Lung (tissue), 12 donors: ENCODE data around the gene LTBP3. TPM values are rescaled to one million over a fixed set of nuclear protein-coding genes. Genes with fewer than 3 reads are reported as not detected.

Experiments used
- ATAC-seq: fragments of 200-7000 bp; cut with Tn5 transposase; one replicate; pipeline ENCODE4 v1.9.1; 2020; ENCODE audit warnings: moderate number of reproducible peaks; ENCODE audit not compliant: insufficient read depth, low FRiP score
- DNase-seq, 3 donors: peaks; one replicate each; pipeline ENCODE4 v3.0.0-alpha.2; 2013 to 2017
- H3K27ac ChIP-seq, 2 donors: one replicate each; pipeline ENCODE4 v1.5.1; 2013; ENCODE audit warnings: mild to moderate bottlenecking in 2 of 2, moderate library complexity in 2 of 2, control low read depth in 1 of 2, inconsistent platforms in 1 of 2, low read depth in 1 of 2, low read length in 1 of 2
- H3K27me3 ChIP-seq, 3 donors: one replicate each; pipeline ENCODE4 v1.5.1; 2013; ENCODE audit warnings: low read length in 2 of 3; ENCODE audit not compliant: control insufficient read depth in 3 of 3, insufficient read depth in 3 of 3
- H3K36me3 ChIP-seq, 4 donors: one replicate each; pipeline ENCODE4 v1.5.1; 2013; ENCODE audit warnings: low read length in 4 of 4, mild to moderate bottlenecking in 1 of 4, moderate library complexity in 1 of 4; ENCODE audit not compliant: control insufficient read depth in 4 of 4, insufficient read depth in 4 of 4
- H3K4me1 ChIP-seq, 5 donors: one replicate each; pipeline ENCODE4 v1.5.1; 2013; ENCODE audit warnings: low read length in 5 of 5, mild to moderate bottlenecking in 2 of 5, moderate library complexity in 1 of 5; ENCODE audit not compliant: control insufficient read depth in 5 of 5, insufficient read depth in 5 of 5
- H3K4me3 ChIP-seq: one replicate; pipeline ENCODE4 v1.5.1; 2013; ENCODE audit warnings: mild to moderate bottlenecking, control low read depth, moderate library complexity
- H3K9ac ChIP-seq, 2 donors: one replicate each; pipeline ENCODE4 v1.5.1; 2013; ENCODE audit warnings: low read length in 2 of 2, control low read depth in 1 of 2; ENCODE audit not compliant: insufficient read depth in 1 of 2
- H3K9me3 ChIP-seq, 4 donors: one replicate each; pipeline ENCODE4 v1.5.1; 2013; ENCODE audit warnings: low read length in 3 of 4, mild to moderate bottlenecking in 1 of 4, moderate library complexity in 1 of 4; ENCODE audit not compliant: control insufficient read depth in 4 of 4, insufficient read depth in 3 of 4
- CTCF ChIP-seq: IDR thresholded peaks from 2 replicates; pipeline ENCODE4 v1.5.1; 2012; ENCODE audit warnings: mild to moderate bottlenecking; ENCODE audit errors: control extremely low read depth, extremely low read depth
- WGBS, 2 donors: extraction: QIAGEN DNeasy Blood & Tissue Kit; methylation state at CpG; one replicate each; pipeline ENCODE4 v1.1.7; 2013; 5-methylcytosine and 5-hydroxymethylcytosine counted together
- polyA plus RNA-seq, 2 donors: library from polyadenylated mRNA; stranded (reverse); fragments of 200-250 nt; gene quantifications; one replicate each; pipeline ENCODE4 v1.2.1, GENCODE V29; 2013
- total RNA-seq, 2 donors: library from RNA; depleted of rRNA in 1 of 2; stranded (reverse); fragments of >200 nt in 1 of 2; gene quantifications; one replicate each; pipeline ENCODE4 v1.2.1, GENCODE V29; 2014 to 2021
- donor health status: control.
- donor health status: control.
- donor health status: Bipolar disorder and iron deficiency.
- donor health status: healthy.
- donor health status: DM: yes; HTN: yes; CAD: no.

The LTBP3 gene
- total and polyA plus RNA-seq, 4 donors: 39.1 to 111 (median 73.4) TPM

- WGBS, 2 donors: 95 to 99% methylated on average over 6 of the region's 6 CpGs
- DNase-seq (no peak), ATAC-seq (no peak)
- no peak for TF ChIP-seq CTCF
- no peak overlapping the region for H3K27ac ChIP-seq
- H3K36me3 ChIP-seq: peaks cover 7 to 47% (median 28%) of the 10 kb centered on the region in 4 donors
- no peak overlapping the region for H3K4me3 ChIP-seq
- H3K27me3 ChIP-seq: no peaks in the 10 kb centered on the region
- peaks cover 0 to 7% (median 0%) of the 10 kb centered on the region in 5 donors for H3K4me1 ChIP-seq
- H3K9me3 ChIP-seq: peaks cover 0 to 2% (median 0%) of the 10 kb centered on the region in 4 donors
- H3K9ac ChIP-seq: no peak overlapping the region
Observed at GRCh38 chr11:65599955-65600246, 41.7 kb upstream of the LTBP3 start.

- no peak for ATAC-seq
Observed at GRCh38 chr11:65599216-65599954, 41.2 kb upstream of the LTBP3 start.

GRCh38 chr11:65598258-65598699 lies 40.1 kb upstream of the LTBP3 start:
- Histone ChIP-seq H3K4me3 (no peak overlapping the region), H3K27me3 (no peaks in the 10 kb centered on the region), H3K9ac (no peak overlapping the region), H3K9me3 (peaks cover 0 to 2% (median 0%) of the 10 kb centered on the region in 4 donors), H3K27ac (no peak overlapping the region), H3K4me1 (peaks cover 0 to 7% (median 0%) of the 10 kb centered on the region in 5 donors), H3K36me3 (peaks cover 3 to 36% (median 16%) of the 10 kb centered on the region in 4 donors)
- 92 to 95% methylated on average over 16 of the region's 16 CpGs for WGBS, 2 donors
- DNase-seq: no peak
- no peak for ATAC-seq
- no peak for TF ChIP-seq CTCF

More at GRCh38 chr11:65599216-65599954, 41.2 kb upstream of the LTBP3 start:
- 88 to 95% methylated on average over 41 to 49 of the region's 49 CpGs for WGBS, 2 donors
- Histone ChIP-seq H3K27ac (no peak overlapping the region), H3K27me3 (no peaks in the 10 kb centered on the region), H3K4me1 (peaks cover 0 to 7% (median 0%) of the 10 kb centered on the region in 5 donors), H3K9ac (no peak overlapping the region), H3K9me3 (peaks cover 0 to 2% (median 0%) of the 10 kb centered on the region in 4 donors), H3K4me3 (no peak overlapping the region), H3K36me3 (peaks cover 5 to 42% (median 23%) of the 10 kb centered on the region in 4 donors)
- DNase-seq: no peak
- no peak for TF ChIP-seq CTCF
